ENCODE results near the gene CDC37. TPM values are rescaled to one million over a fixed set of nuclear protein-coding genes. Genes with fewer than 3 reads are reported as not detected.
"Not testable (repeated sequence)": the region's sequence is repeated elsewhere in the genome, so short reads cannot be mapped to it uniquely, and the experiment has no call there.

The CDC37 gene
- polyA plus RNA-seq, 1 donor: 155 TPM

- H3K9me3 ChIP-seq (ENCODE audit: control insufficient read depth, low read depth, low read length): no peaks in the 10 kb centered on the region
- H3K4me3 ChIP-seq (ENCODE audit: low read length): no peak overlapping the region
- no peaks in the 10 kb centered on the region for H3K27me3 ChIP-seq (ENCODE audit: control insufficient read depth, insufficient read depth, low read length)
- no peak for DNase-seq
- H3K36me3 ChIP-seq (ENCODE audit: control insufficient read depth, insufficient read depth, low read length): peaks cover 58% of the 10 kb centered on the region
- H3K4me1 ChIP-seq (ENCODE audit: control insufficient read depth, insufficient read depth, low read length): no peaks in the 10 kb centered on the region
- no CpG with 5 or more reads among the region's 26 CpGs for WGBS (ENCODE audit: insufficient coverage, low lambda C conversion rate)
- H3K27ac ChIP-seq (ENCODE audit: low read length): no peak overlapping the region
Observed at GRCh38 chr19:10395436-10395835, 7.9 kb downstream of the CDC37 start.

- Histone ChIP-seq H3K27me3 (ENCODE audit: control insufficient read depth, insufficient read depth, low read length) (no peaks in the 10 kb centered on the region), H3K27ac (ENCODE audit: low read length) (no peak overlapping the region), H3K9me3 (ENCODE audit: control insufficient read depth, low read depth, low read length) (no peaks in the 10 kb centered on the region), H3K4me1 (ENCODE audit: control insufficient read depth, insufficient read depth, low read length) (no peaks in the 10 kb centered on the region), H3K4me3 (ENCODE audit: low read length) (no peak overlapping the region), H3K36me3 (ENCODE audit: control insufficient read depth, insufficient read depth, low read length) (peaks cover 59% of the 10 kb centered on the region)
- no peak for DNase-seq
- WGBS (ENCODE audit: insufficient coverage, low lambda C conversion rate): no CpG with 5 or more reads among the region's 12 CpGs
Observed at GRCh38 chr19:10395003-10395402, 8.3 kb downstream of the CDC37 start.

- no peak for DNase-seq
- no peaks in the 10 kb centered on the region for H3K4me1 ChIP-seq (ENCODE audit: control insufficient read depth, insufficient read depth, low read length)
- no peaks in the 10 kb centered on the region for H3K27me3 ChIP-seq (ENCODE audit: control insufficient read depth, insufficient read depth, low read length)
- no peaks in the 10 kb centered on the region for H3K9me3 ChIP-seq (ENCODE audit: control insufficient read depth, low read depth, low read length)
- peaks cover 51% of the 10 kb centered on the region for H3K36me3 ChIP-seq (ENCODE audit: control insufficient read depth, insufficient read depth, low read length)
- WGBS (ENCODE audit: insufficient coverage, low lambda C conversion rate): no CpG with 5 or more reads among the region's 24 CpGs
- H3K27ac ChIP-seq (ENCODE audit: low read length): no peak overlapping the region
- H3K4me3 ChIP-seq (ENCODE audit: low read length): no peak overlapping the region
Observed at GRCh38 chr19:10393137-10393536, 10.2 kb downstream of the CDC37 start.

- no peak for DNase-seq
- Histone ChIP-seq H3K9me3 (ENCODE audit: control insufficient read depth, low read depth, low read length) (no peaks in the 10 kb centered on the region), H3K36me3 (ENCODE audit: control insufficient read depth, insufficient read depth, low read length) (peaks cover 47% of the 10 kb centered on the region), H3K27ac (ENCODE audit: low read length) (no peak overlapping the region), H3K4me1 (ENCODE audit: control insufficient read depth, insufficient read depth, low read length) (no peaks in the 10 kb centered on the region), H3K4me3 (ENCODE audit: low read length) (no peak overlapping the region), H3K27me3 (ENCODE audit: control insufficient read depth, insufficient read depth, low read length) (no peaks in the 10 kb centered on the region)
- WGBS (ENCODE audit: insufficient coverage, low lambda C conversion rate): 82% methylated on average over 3 of the region's 6 CpGs
Observed at GRCh38 chr19:10392120-10392519, 11.2 kb downstream of the CDC37 start.

- Histone ChIP-seq H3K27ac (ENCODE audit: low read length) (no peak overlapping the region), H3K4me3 (ENCODE audit: low read length) (no peak overlapping the region), H3K36me3 (ENCODE audit: control insufficient read depth, insufficient read depth, low read length) (peaks cover 40% of the 10 kb centered on the region), H3K9me3 (ENCODE audit: control insufficient read depth, low read depth, low read length) (no peaks in the 10 kb centered on the region), H3K4me1 (ENCODE audit: control insufficient read depth, insufficient read depth, low read length) (no peaks in the 10 kb centered on the region), H3K27me3 (ENCODE audit: control insufficient read depth, insufficient read depth, low read length) (no peaks in the 10 kb centered on the region)
- DNase-seq: peak; percentile 50 to 52
- WGBS (ENCODE audit: insufficient coverage, low lambda C conversion rate): no CpG with 5 or more reads among the region's 9 CpGs
Observed at GRCh38 chr19:10390652-10391286, 12.6 kb downstream of the CDC37 start.

- H3K27me3 ChIP-seq (ENCODE audit: control insufficient read depth, insufficient read depth, low read length): no peaks in the 10 kb centered on the region
- DNase-seq: no peak
- peaks cover 36% of the 10 kb centered on the region for H3K36me3 ChIP-seq (ENCODE audit: control insufficient read depth, insufficient read depth, low read length)
- WGBS (ENCODE audit: insufficient coverage, low lambda C conversion rate): no CpG with 5 or more reads among the region's 12 CpGs
- H3K4me3 ChIP-seq (ENCODE audit: low read length): no peak overlapping the region
- no peaks in the 10 kb centered on the region for H3K9me3 ChIP-seq (ENCODE audit: control insufficient read depth, low read depth, low read length)
- H3K4me1 ChIP-seq (ENCODE audit: control insufficient read depth, insufficient read depth, low read length): no peaks in the 10 kb centered on the region
- no peak overlapping the region for H3K27ac ChIP-seq (ENCODE audit: low read length)
Observed at GRCh38 chr19:10389863-10390262, 13.5 kb downstream of the CDC37 start.

GRCh38 chr19:10388957-10389356, 14.4 kb downstream of the CDC37 start:
- Histone ChIP-seq H3K9me3 (ENCODE audit: control insufficient read depth, low read depth, low read length) (no peaks in the 10 kb centered on the region), H3K36me3 (ENCODE audit: control insufficient read depth, insufficient read depth, low read length) (peaks cover 29% of the 10 kb centered on the region), H3K4me1 (ENCODE audit: control insufficient read depth, insufficient read depth, low read length) (no peaks in the 10 kb centered on the region), H3K4me3 (ENCODE audit: low read length) (no peak overlapping the region), H3K27ac (ENCODE audit: low read length) (no peak overlapping the region), H3K27me3 (ENCODE audit: control insufficient read depth, insufficient read depth, low read length) (no peaks in the 10 kb centered on the region)
- WGBS (ENCODE audit: insufficient coverage, low lambda C conversion rate): no CpG with 5 or more reads among the region's 3 CpGs
- peak; percentile 70 to 74 for DNase-seq

- Histone ChIP-seq H3K27ac (ENCODE audit: low read length) (no peak overlapping the region), H3K4me1 (ENCODE audit: control insufficient read depth, insufficient read depth, low read length) (peaks cover 7% of the 10 kb centered on the region), H3K27me3 (ENCODE audit: control insufficient read depth, insufficient read depth, low read length) (no peaks in the 10 kb centered on the region), H3K4me3 (ENCODE audit: low read length) (no peak overlapping the region), H3K9me3 (ENCODE audit: control insufficient read depth, low read depth, low read length) (no peaks in the 10 kb centered on the region), H3K36me3 (ENCODE audit: control insufficient read depth, insufficient read depth, low read length) (no peaks in the 10 kb centered on the region)
- DNase-seq: no peak
- WGBS (ENCODE audit: insufficient coverage, low lambda C conversion rate): no CpG with 5 or more reads among the region's 9 CpGs
Observed at GRCh38 chr19:10384580-10384979, 18.8 kb downstream of the CDC37 start.

GRCh38 chr19:10383223-10383499, 20.2 kb downstream of the CDC37 start:
- 100% methylated on average over 1 of the region's 8 CpGs for WGBS (ENCODE audit: insufficient coverage, low lambda C conversion rate)
- H3K36me3 ChIP-seq (ENCODE audit: control insufficient read depth, insufficient read depth, low read length); H3K4me3 ChIP-seq (ENCODE audit: low read length); H3K4me1 ChIP-seq (ENCODE audit: control insufficient read depth, insufficient read depth, low read length); H3K27ac ChIP-seq (ENCODE audit: low read length); H3K9me3 ChIP-seq (ENCODE audit: control insufficient read depth, low read depth, low read length); H3K27me3 ChIP-seq (ENCODE audit: control insufficient read depth, insufficient read depth, low read length); DNase-seq: not testable (repeated sequence)

GRCh38 chr19:10380313-10381102, 22.8 kb downstream of the CDC37 start, which contains the start of gene TYK2:
TYK2 (minus strand) TSS chr19:10380572; CDS start chr19:10378406, 2,166 bp downstream.
- DNase-seq: peak; percentile 99
- Histone ChIP-seq H3K27ac (ENCODE audit: low read length) (peak within 1 kb of the TSS; percentile 64), H3K36me3 (ENCODE audit: control insufficient read depth, insufficient read depth, low read length) (peaks cover 12% of the 10 kb centered on the region), H3K4me1 (ENCODE audit: control insufficient read depth, insufficient read depth, low read length) (peaks cover 9% of the 10 kb centered on the region), H3K27me3 (ENCODE audit: control insufficient read depth, insufficient read depth, low read length) (no peaks in the 10 kb centered on the region), H3K9me3 (ENCODE audit: control insufficient read depth, low read depth, low read length) (no peaks in the 10 kb centered on the region), H3K4me3 (ENCODE audit: low read length) (peak within 1 kb of the TSS; percentile 95)
- WGBS (ENCODE audit: insufficient coverage, low lambda C conversion rate): 0% methylated on average over 1 of the region's 58 CpGs
